GM10266 (cell line): ENCODE measurements around the gene TMEM167A.
A peak's percentile ranks its signal among the peaks of the same experiment; 100 is the strongest.

Experiments
- DNase-seq: peaks from one replicate; pipeline ENCODE4 v3.0.0; 2012; ENCODE audit errors: extremely low spot score
- CTCF ChIP-seq: IDR thresholded peaks from 2 replicates; pipeline ENCODE4 v1.5.1; 2012; ENCODE audit warnings: mild to moderate bottlenecking, low read depth; ENCODE audit not compliant: control insufficient read depth, insufficient read depth; ENCODE audit errors: missing control alignments

The TMEM167A gene

DNA sequence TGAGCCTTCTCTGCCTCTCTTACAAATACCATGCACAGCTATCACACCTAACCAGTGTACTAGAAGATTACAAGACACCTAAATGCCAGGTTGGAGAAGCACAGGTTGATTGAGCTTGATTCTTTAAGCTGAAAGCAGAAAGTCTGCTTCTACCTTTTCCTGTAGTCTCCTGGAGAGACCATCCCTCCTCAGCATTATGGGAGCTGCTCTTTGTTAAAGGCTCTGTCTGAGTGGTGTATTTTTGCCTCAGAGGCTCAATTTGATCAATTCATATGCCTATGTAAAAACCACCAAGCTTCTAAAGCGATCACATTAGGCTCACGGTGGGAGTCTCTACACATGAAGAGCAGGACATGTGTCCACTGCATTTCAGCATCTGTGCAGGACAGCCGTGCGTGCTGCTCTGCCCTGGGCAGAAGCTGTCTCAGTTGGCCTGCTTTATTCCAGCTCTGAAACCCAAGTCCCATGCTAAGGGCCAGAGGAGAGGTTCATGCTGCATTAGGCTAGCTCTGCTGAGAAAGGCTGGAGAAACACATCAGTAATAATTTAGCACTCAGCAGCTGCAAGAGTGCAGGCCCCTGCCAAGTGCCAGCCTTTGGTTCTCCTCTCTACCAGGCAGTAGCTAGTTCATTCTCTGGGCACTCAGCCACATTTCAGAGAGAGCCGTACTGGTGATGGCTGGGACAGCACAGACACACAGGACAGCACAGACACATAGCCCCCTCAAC lies 41.7 kb downstream of the TMEM167A start:
- TF ChIP-seq CTCF: no peak
- DNase-seq: no peak

DNA sequence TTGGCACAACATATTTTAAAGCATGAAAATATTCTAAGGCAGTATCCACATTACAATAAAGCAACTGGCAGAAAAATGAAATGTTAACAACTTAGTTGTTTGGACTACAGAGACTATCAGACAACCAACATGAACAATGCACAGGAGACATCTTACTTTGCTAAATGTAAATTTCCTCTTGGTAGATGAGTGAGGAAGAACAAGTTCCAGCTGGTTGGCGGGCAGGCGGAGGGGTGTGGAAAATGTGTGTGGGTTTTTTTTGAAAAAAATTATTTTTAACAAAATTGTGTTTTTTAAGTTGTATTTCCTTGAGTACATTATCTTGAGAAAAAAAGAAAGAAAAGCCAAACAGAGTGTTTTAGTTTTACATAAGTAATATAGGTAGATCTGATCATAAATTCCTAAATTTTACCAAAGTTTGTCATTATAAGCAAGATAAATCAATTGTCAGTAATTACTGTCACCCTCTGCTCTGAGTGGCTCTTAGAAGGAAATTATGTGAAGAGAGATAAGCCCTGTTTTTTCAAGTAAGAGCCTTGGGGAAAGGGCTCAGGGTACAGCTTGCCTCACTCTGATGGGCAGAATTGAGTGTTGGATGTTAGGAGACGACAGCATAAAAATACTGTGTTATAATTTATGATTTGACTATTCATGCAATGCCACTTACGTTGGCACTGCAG lies 42.5 kb downstream of the TMEM167A start:
- no peak for DNase-seq
- no peak for TF ChIP-seq CTCF

GRCh38 chr5:83034036-83034435 lies 43.2 kb downstream of the TMEM167A start:
- no peak for DNase-seq
- no peak for TF ChIP-seq CTCF

DNA sequence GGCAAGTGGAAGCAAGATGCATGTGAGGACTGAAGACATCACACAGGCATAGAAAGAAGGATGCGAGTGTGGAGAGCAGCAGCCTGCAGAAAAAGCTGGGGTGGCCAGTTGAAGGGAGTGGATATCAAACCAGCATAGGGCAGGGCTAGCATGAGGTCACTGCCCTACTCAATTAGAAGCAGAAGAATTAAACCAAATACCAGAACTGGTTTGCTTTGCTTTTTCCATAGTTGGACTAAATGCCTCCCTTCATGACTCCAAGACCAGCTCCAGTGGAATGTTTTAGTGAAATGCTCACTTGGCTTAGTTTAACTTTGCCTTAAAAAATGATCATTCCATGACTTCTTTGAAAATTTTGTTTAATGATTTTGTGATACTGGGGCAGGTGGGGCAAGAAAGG lies 45.8 kb downstream of the TMEM167A start:
- DNase-seq: no peak
- TF ChIP-seq CTCF: no peak

DNA sequence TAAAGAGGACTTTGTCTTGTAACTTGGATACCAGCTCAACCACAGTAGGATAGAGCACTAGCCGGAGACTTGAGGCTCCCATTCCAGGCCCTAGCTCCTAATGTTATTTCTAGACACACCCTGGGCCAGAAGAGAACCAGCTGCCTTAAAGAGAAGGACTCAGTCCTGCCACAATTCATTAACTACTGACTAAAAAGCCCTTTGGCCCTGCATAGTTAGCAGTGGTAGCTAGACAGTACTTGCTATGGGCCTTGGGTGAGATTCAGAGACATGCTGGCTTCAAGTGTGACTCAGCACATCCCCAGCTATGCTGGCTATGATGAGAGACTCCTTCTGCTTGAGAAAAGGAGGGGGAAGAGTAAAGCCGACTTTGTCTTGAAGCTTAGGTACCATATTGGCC lies 47.3 kb downstream of the TMEM167A start:
- no peak for TF ChIP-seq CTCF
- DNase-seq: no peak

- DNase-seq: peak; percentile 11
- no peak for TF ChIP-seq CTCF
Measured at GRCh38 chr5:83026930-83027687, 50.1 kb downstream of the TMEM167A start.
